PC-3 (cell line): Measurements from ENCODE around the gene STK32C. TPM values are rescaled to one million over a fixed set of nuclear protein-coding genes. Genes with fewer than 3 reads are reported as not detected.

Experiments
- ATAC-seq: fragments of 200-7000 bp; cut with Tn5 transposase; 2 replicates; pipeline ENCODE4 v1.9.1; 2020; ENCODE audit warnings: mild to moderate bottlenecking, moderate library complexity
- BruUV-seq: library from RNA; stranded (reverse); fragments of 400-500 nt; replicated peaks from 2 replicates; lab custom pipeline; 2021; lab: Mats Ljungman, UMichigan
- CTCF ChIA-PET: fragments of 300-600 bp; sonication (Branson Sonifier 250); formaldehyde crosslinking; loops from one replicate; lab custom pipeline; 2022; ENCODE audit warnings: antibody characterized with exemption; lab: Charles Lee
- POLR2A ChIA-PET: fragments of 300-600 bp; sonication (Branson Sonifier 250); formaldehyde crosslinking; loops from one replicate; lab custom pipeline; 2022; ENCODE audit warnings: antibody characterized with exemption; ENCODE audit not compliant: unreplicated experiment; lab: Charles Lee
- DNase-seq: peaks from one replicate; pipeline ENCODE4 v3.0.0-alpha.2; 2015
- H2AFZ ChIP-seq: fragments of 300-600 bp; sonication (generic); 2 replicates; pipeline ENCODE4 v1.6.0; 2016; ENCODE audit warnings: antibody characterized with exemption, low read length
- H3F3A ChIP-seq: fragments of 300-600 bp; sonication (generic); one replicate; pipeline ENCODE4 v1.6.0; 2017; ENCODE audit warnings: antibody characterized with exemption, low read length, control low read depth, mild to moderate bottlenecking; ENCODE audit not compliant: unreplicated experiment
- H3K27ac ChIP-seq: fragments of 300-600 bp; sonication (generic); 2 replicates; pipeline ENCODE4 v1.5.1; 2016; ENCODE audit warnings: mild to moderate bottlenecking, low read length
- H3K27me3 ChIP-seq: fragments of 300-600 bp; sonication (generic); 2 replicates; pipeline ENCODE4 v1.6.1; 2016; ENCODE audit warnings: low read length, mixed read lengths
- H3K36me3 ChIP-seq: fragments of 300-600 bp; sonication (generic); 2 replicates; pipeline ENCODE4 v1.6.1; 2016; ENCODE audit warnings: low read depth, mixed run types, low read length, mixed read lengths
- H3K4me1 ChIP-seq: fragments of 300-600 bp; sonication (generic); 2 replicates; pipeline ENCODE4 v1.5.1; 2016; ENCODE audit warnings: low read length; ENCODE audit not compliant: insufficient read depth
- H3K4me2 ChIP-seq: fragments of 300-600 bp; sonication (generic); 2 replicates; pipeline ENCODE4 v1.6.0; 2016; ENCODE audit warnings: low read length
- H3K4me3 ChIP-seq: fragments of 300-600 bp; sonication (generic); 2 replicates; pipeline ENCODE4 v1.5.1; 2016; ENCODE audit warnings: mild to moderate bottlenecking, low read length, mixed read lengths
- H3K79me2 ChIP-seq: fragments of 300-600 bp; sonication (generic); 2 replicates; pipeline ENCODE4 v1.6.1; 2017; ENCODE audit warnings: low read length, mixed read lengths
- H3K9ac ChIP-seq: fragments of 300-600 bp; sonication (generic); 2 replicates; pipeline ENCODE4 v1.6.0; 2016; ENCODE audit warnings: mild to moderate bottlenecking, low read length
- H3K9me2 ChIP-seq: fragments of 300-600 bp; sonication (generic); replicated peaks from 2 replicates; pipeline ENCODE4 v1.6.1; 2016; ENCODE audit warnings: mixed run types, low read length, mixed read lengths
- H3K9me3 ChIP-seq: fragments of 300-600 bp; sonication (generic); 2 replicates; pipeline ENCODE4 v1.6.1; 2016; ENCODE audit warnings: low read length, mixed read lengths
- H4K20me1 ChIP-seq: fragments of 300-600 bp; sonication (generic); 2 replicates; pipeline ENCODE4 v1.6.1; 2016; ENCODE audit warnings: low read length, mixed read lengths
- EZH2 ChIP-seq: fragments of 300-600 bp; sonication (generic); IDR thresholded peaks from one replicate; pipeline ENCODE4 v1.6.1; 2017; ENCODE audit warnings: antibody characterized with exemption, mild to moderate bottlenecking, low read length; ENCODE audit not compliant: unreplicated experiment
- EZH2phosphoT487 ChIP-seq: fragments of 300-600 bp; sonication (generic); IDR thresholded peaks from 2 replicates; pipeline ENCODE4 v1.6.1; 2018; ENCODE audit warnings: mild to moderate bottlenecking, antibody characterized with exemption, low read length, borderline replicate concordance
- intact Hi-C: fragments of 100-400 bp; cut with micrococcal nuclease; formaldehyde crosslinking; loops from 2 replicates; pipeline ENCODE4 v1.9.0; 2023
- total RNA-seq: library from RNA; depleted of rRNA; stranded (reverse); fragments of >200 nt; gene quantifications from 2 replicates; pipeline ENCODE4 v1.2.3, GENCODE V29; 2014
- TF ChIP-seq, protein P1 (sequence below): fragments of 300-600 bp; sonication (generic); conservative IDR thresholded peaks from 2 replicates; pipeline ENCODE4 v1.5.1; 2017; ENCODE audit warnings: antibody characterized with exemption, low read depth, mild to moderate bottlenecking, low read length

Gene STK32C
- total RNA-seq, 1 experiment from 2014 or later, result 28.3 TPM

DNA sequence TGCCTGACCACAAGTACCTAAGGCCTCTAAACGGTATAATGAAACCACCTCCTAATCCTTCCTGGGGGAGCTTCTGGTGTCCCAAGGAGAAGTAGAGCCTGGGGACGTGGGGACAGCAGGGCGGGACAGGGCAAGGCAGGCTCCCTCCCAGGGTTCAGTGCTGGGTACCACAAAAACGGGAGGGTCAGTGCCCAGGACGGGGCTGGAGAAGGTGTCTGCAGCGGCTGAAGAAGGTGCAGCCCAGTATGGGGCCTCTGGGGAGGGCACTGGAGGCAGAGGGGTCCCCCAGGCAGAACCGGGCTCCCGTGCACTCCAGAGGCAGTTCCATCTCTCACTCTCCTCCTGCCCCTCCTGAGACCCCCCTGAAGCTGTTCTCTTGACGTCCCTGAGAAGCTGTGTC is 74.8 kb downstream of the STK32C start:
- DNase-seq (no peak), ATAC-seq (no peak)
- BruUV-seq, result no TSS peak
- H3K4me2 ChIP-seq, result no peak overlapping the region
- no peak overlapping the region for H3K27ac ChIP-seq
- H3K4me3 ChIP-seq, result no peak overlapping the region
- no peak for TF ChIP-seq EZH2phosphoT487
- TF ChIP-seq, protein P1, sequence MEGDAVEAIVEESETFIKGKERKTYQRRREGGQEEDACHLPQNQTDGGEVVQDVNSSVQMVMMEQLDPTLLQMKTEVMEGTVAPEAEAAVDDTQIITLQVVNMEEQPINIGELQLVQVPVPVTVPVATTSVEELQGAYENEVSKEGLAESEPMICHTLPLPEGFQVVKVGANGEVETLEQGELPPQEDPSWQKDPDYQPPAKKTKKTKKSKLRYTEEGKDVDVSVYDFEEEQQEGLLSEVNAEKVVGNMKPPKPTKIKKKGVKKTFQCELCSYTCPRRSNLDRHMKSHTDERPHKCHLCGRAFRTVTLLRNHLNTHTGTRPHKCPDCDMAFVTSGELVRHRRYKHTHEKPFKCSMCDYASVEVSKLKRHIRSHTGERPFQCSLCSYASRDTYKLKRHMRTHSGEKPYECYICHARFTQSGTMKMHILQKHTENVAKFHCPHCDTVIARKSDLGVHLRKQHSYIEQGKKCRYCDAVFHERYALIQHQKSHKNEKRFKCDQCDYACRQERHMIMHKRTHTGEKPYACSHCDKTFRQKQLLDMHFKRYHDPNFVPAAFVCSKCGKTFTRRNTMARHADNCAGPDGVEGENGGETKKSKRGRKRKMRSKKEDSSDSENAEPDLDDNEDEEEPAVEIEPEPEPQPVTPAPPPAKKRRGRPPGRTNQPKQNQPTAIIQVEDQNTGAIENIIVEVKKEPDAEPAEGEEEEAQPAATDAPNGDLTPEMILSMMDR, result no peak
- no peak for TF ChIP-seq EZH2
- H3K4me1 ChIP-seq, result no peaks in the 10 kb centered on the region
- no peaks in the 10 kb centered on the region for H3K79me2 ChIP-seq
- H3F3A ChIP-seq, result no peaks in the 10 kb centered on the region
- ChIA-PET POLR2A (no interaction called here), CTCF (no interaction called here)
- no peak overlapping the region for H3K9ac ChIP-seq
- no peaks in the 10 kb centered on the region for H3K27me3 ChIP-seq
- no peaks in the 10 kb centered on the region for H3K9me3 ChIP-seq
- H3K36me3 ChIP-seq, result no peaks in the 10 kb centered on the region
- no peak overlapping the region for H2AFZ ChIP-seq
- intact Hi-C loops, result no loop called here
- no peaks in the 10 kb centered on the region for H4K20me1 ChIP-seq
- H3K9me2 ChIP-seq, result no peaks in the 10 kb centered on the region

DNA sequence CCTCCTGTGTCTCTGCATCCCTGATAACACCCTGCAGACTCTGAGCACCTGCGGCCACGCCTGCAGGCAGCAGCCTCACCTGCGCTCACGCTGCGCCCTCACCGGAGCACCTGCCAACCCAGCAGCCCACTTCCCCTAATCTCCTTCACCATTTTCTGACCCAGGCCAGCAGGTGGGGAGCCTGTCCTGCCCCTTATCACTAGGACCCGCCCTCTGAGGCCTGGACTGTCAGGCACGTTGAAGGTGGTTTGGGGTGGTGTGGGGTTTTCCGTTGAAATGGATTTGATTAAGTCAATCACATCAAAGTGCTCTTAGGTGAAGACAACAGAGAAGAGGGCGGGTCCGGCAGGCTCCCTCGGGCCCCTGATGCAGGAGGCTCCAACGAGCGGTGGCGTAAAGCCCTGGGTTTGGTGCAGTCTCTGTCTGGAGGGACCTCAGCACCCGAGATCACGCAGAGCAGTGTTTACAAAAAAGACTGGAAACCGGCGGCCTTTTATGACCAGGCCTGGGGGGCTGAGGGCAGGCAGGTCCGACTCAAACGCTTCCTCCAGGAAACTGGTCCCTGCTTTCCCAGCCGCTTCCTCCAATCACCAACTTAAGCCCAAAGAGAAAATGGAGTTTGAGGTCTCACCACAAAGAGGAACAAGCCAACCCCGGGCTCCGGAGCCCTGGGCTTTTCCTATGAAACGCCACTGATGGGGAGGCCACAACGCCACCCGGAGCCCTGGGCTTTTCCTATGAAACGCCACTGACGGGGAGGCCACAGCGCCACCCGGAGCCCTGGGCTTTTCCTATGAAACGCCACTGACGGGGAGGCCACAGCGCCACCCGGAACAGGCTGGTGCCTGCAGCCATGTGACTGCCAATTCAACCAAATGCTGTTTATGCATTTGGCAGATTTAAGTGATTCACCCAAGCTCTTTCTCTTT is 75.5 kb downstream of the STK32C start:
- Histone ChIP-seq H3K4me3 (no peak overlapping the region), H3K9me2 (no peaks in the 10 kb centered on the region), H3F3A (no peaks in the 10 kb centered on the region), H3K79me2 (no peaks in the 10 kb centered on the region), H3K9me3 (no peaks in the 10 kb centered on the region), H3K36me3 (no peaks in the 10 kb centered on the region), H2AFZ (no peak overlapping the region), H3K9ac (no peak overlapping the region), H3K4me1 (no peaks in the 10 kb centered on the region), H3K27me3 (no peaks in the 10 kb centered on the region), H3K4me2 (no peak overlapping the region), H4K20me1 (no peaks in the 10 kb centered on the region), H3K27ac (no peak overlapping the region)
- DNase-seq (no peak), ATAC-seq (no peak)
- intact Hi-C loops, result no loop called here
- ChIA-PET POLR2A (no interaction called here), CTCF (no interaction called here)
- no peak for TF ChIP-seq EZH2phosphoT487
- no TSS peak for BruUV-seq

GRCh38 chr10:132231656-132232022 is 76.1 kb downstream of the STK32C start:
- no peaks in the 10 kb centered on the region for H3K4me1 ChIP-seq
- no peaks in the 10 kb centered on the region for H3K27me3 ChIP-seq
- H3K9ac ChIP-seq, result no peak overlapping the region
- BruUV-seq, result no TSS peak
- intact Hi-C loops, result no loop called here
- H4K20me1 ChIP-seq, result no peaks in the 10 kb centered on the region
- no peak overlapping the region for H3K27ac ChIP-seq
- no peak overlapping the region for H3K4me2 ChIP-seq
- TF ChIP-seq, protein P1, result no peak
- TF ChIP-seq EZH2phosphoT487 (no peak), EZH2 (no peak)
- H3K9me2 ChIP-seq, result no peaks in the 10 kb centered on the region
- H2AFZ ChIP-seq, result no peak overlapping the region
- ChIA-PET CTCF (no interaction called here), POLR2A (no interaction called here)
- no peaks in the 10 kb centered on the region for H3F3A ChIP-seq
- H3K36me3 ChIP-seq, result no peaks in the 10 kb centered on the region
- H3K9me3 ChIP-seq, result no peaks in the 10 kb centered on the region
- ATAC-seq (no peak), DNase-seq (no peak)
- no peaks in the 10 kb centered on the region for H3K79me2 ChIP-seq
- no peak overlapping the region for H3K4me3 ChIP-seq
